GM13976 (cell line): ENCODE data around the gene THUMPD3.

Source experiments
- DNase-seq: peaks from one replicate; pipeline ENCODE4 v3.0.0; 2012; ENCODE audit warnings: low spot score
- in situ Hi-C: fragments of 300-500 bp; cut with MboI; formaldehyde crosslinking; loops from one replicate; pipeline ENCODE4 v1.12.0; 2022; ENCODE audit warnings: low sequenced_read_pairs, mixed read lengths, inconsistent platforms; ENCODE audit not compliant: unreplicated experiment
- TF ChIP-seq, protein P1 (sequence below): IDR thresholded peaks from 2 replicates; pipeline ENCODE4 v1.5.1; 2012; ENCODE audit warnings: borderline replicate concordance, mild to moderate bottlenecking; ENCODE audit not compliant: insufficient read depth; ENCODE audit errors: extremely low read depth, missing control alignments, control extremely low read depth

Gene THUMPD3

DNA sequence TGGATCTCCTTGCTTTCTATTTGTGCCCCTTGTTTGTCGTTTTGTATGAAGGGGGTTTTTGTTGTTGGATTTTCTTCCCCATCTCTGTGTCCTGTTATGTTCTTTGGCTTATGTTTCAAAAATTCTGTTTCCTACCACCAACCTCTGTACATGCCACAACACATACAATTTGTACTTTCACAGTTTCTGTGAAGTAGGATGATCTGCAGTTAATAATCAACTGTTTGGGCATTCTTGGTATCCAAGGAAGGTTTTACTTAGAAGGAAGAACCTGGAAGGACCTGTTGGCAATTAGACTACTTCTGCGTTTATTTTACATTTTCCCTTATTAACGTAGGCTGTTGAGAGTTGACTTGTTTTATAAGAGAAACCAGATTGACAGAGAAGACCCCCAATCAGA, 42.9 kb downstream of the THUMPD3 start:
- DNase-seq: no peak
- in situ Hi-C loops: no loop called here
- TF ChIP-seq, protein P1, sequence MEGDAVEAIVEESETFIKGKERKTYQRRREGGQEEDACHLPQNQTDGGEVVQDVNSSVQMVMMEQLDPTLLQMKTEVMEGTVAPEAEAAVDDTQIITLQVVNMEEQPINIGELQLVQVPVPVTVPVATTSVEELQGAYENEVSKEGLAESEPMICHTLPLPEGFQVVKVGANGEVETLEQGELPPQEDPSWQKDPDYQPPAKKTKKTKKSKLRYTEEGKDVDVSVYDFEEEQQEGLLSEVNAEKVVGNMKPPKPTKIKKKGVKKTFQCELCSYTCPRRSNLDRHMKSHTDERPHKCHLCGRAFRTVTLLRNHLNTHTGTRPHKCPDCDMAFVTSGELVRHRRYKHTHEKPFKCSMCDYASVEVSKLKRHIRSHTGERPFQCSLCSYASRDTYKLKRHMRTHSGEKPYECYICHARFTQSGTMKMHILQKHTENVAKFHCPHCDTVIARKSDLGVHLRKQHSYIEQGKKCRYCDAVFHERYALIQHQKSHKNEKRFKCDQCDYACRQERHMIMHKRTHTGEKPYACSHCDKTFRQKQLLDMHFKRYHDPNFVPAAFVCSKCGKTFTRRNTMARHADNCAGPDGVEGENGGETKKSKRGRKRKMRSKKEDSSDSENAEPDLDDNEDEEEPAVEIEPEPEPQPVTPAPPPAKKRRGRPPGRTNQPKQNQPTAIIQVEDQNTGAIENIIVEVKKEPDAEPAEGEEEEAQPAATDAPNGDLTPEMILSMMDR: no peak

DNA sequence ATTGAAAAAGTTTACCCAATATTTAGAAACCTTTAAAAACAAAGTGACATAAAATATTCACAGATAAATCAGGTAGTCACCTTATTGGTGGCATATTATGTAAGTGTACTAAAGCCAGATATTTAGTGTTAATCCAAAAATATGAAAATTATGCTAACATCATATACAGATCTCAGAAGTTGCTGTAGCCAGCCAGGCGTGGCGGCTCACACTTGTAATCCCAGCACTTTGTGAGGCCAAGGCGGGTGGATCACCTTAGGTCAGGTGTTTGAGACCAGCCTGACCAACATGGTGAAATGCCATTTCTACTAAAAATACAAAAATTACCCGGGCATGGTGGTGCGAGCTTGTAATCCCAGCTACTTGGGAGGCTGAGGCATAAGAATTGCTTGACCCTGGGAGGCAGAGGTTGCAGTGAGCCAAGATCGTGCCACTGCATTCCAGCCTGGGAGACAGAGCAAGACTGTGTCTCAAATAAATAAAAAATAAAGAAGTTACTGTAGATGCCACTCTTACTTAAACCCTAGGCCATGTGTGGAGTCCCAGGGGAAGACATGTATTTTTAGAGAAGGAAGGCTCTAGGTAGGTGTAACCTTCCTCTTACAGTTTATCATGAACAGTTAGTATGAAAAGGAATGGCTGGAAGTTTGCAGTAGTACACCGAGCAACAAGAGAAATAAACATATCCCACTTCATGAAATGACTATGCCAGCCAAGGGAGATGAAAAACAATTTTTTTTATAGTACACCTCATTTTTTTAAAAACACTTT, 44.2 kb downstream of the THUMPD3 start:
- in situ Hi-C loops: no loop called here
- no peak for DNase-seq
- TF ChIP-seq, protein P1: no peak

DNA sequence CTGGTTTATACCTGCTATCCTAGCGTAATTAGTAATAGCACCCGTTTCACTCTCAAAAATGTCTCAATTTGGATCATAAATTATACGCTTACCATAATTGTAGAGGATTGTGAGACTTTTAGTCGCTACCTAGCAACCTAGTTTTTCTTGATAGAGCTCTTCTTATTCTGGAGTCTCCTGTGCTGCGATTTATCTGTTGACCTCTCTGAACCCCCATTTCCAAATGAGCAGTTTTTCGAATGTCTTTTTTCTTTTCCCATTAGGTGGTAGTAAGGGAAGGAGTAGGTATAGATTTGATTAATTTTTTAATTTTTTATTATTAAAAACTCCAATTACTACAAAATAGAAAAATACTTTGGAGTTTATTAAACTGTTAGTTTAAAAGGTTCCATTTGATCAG, 45.2 kb downstream of the THUMPD3 start:
- TF ChIP-seq, protein P1: no peak
- in situ Hi-C loops: no loop called here
- DNase-seq: no peak

DNA sequence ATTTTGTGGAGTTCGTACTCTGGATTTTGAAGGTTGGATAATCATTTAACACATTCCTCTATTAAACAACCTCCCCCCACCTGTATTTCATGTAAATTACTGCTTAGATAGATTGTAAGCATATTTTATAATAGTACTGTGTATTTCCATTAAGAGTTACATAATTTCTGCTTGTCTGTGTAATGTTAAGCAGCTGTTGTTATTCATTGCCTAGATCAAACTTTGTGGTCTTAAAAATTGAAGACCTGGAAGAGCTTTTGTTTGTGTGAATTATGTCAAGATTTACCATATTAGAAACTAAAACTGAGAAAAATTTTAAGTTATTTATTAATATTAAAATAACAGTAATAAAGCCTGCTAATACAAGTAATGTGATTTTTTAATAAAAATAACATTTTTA, 45.7 kb downstream of the THUMPD3 start:
- in situ Hi-C loops: no loop called here
- DNase-seq: no peak
- TF ChIP-seq, protein P1: no peak

DNA sequence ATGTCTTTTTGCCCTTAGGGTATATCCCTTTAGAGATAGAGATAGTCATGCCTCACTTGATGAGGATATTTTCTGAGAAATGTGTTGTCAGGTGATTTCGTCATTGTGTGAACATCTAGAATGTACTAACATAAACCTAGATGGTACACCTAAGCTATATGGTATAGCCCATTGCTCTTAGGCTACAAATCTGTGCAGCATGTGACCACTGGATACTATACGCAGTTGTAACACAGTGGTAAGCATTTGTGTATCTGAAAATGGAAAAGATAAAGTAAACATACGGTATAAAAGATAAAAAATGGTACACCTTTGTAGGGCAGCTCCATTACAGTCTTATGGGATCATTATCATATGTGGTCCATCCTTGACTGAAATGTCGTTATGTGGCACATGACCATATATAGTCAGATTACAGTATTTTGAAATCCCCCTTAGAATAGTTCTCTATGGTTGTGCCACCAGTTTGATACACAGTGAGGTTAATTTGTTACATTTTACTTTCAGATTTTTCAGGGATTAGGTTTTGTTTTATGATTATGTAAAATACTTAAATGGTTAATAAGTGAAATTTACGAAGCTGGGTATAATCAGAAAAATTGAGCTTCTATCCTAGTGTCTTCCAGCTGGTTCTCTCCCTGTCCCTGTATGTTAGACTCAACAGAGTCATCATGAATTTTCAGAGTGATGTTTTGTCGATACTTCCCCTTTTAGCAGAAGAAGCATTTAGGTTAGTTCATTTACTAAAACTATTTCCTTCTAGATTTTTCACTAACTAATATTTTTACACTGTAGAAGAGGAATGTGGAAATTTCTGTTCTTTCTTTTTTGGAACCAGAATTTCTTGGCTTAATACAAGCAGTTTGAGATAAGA, 47.4 kb downstream of the THUMPD3 start:
- DNase-seq: no peak
- TF ChIP-seq, protein P1: no peak
- in situ Hi-C loops: no loop called here

DNA sequence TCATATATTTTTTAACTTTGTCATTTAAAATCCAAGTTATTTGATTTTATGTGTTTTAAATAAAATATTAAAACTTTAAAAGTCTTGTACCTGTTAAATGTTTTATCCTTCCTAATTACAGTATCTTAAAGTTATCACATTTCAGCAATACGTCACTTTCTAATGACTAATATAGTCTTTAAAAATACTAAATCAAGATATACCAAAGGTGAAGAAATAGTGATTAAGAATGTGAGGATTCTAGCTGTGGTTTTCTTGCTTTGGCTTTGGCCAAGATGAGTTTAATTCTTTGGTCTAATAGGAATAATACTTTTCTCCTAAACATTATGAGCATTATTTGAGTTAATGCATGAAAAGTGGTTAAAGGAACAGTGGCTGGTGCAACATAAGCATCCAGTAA, 48.4 kb downstream of the THUMPD3 start:
- no peak for DNase-seq
- TF ChIP-seq, protein P1: no peak
- in situ Hi-C loops: no loop called here
